ENCODE data around the gene SLC26A8.
"Not testable (repeated sequence)": the region's sequence is repeated elsewhere in the genome, so short reads cannot be mapped to it uniquely, and the experiment has no call there.

GRCh38 chr6:35908753-35909401 is 115.6 kb downstream of the SLC26A8 start:
- not testable (repeated sequence) for TF ChIP-seq CTCF (IDR thresholded peaks at IDR 0.05; ENCODE audit: poor library complexity, severe bottlenecking); EZH2 (IDR thresholded peaks at IDR 0.05; ENCODE audit: borderline replicate concordance, insufficient read depth, low read length, poor library complexity, severe bottlenecking); TAF1 (IDR thresholded peaks at IDR 0.05; ENCODE audit: low read depth); EP300 (conservative IDR thresholded peaks at IDR 0.05; ENCODE audit: poor library complexity, severe bottlenecking); POLR2AphosphoS5 (IDR thresholded peaks at IDR 0.05); REST (IDR thresholded peaks at IDR 0.05; ENCODE audit: borderline replicate concordance)
